Glutamatergic neuron (in vitro differentiated cells): ENCODE results near the gene CTDSPL. TPM values are rescaled to one million over a fixed set of nuclear protein-coding genes. Genes with fewer than 3 reads are reported as not detected.

ENCODE experiments used
- DNase-seq: peaks from one replicate; pipeline ENCODE4 v3.0.0; 2022
- H3K27ac Mint-ChIP-seq: one replicate; pipeline ENCODE4 v1.8.0; 2020; ENCODE audit warnings: mild to moderate bottlenecking, mixed read lengths, inconsistent platforms; ENCODE audit not compliant: unreplicated experiment
- H3K27me3 Mint-ChIP-seq: one replicate; pipeline ENCODE4 v1.8.0; 2020; ENCODE audit warnings: mild to moderate bottlenecking, moderate library complexity, mixed read lengths, inconsistent platforms; ENCODE audit not compliant: unreplicated experiment
- H3K36me3 Mint-ChIP-seq: one replicate; pipeline ENCODE4 v1.8.0; 2020; ENCODE audit warnings: mild to moderate bottlenecking, mixed read lengths, inconsistent platforms; ENCODE audit not compliant: unreplicated experiment
- H3K4me1 Mint-ChIP-seq: one replicate; pipeline ENCODE4 v1.8.0; 2020; ENCODE audit warnings: mild to moderate bottlenecking, low read depth, mixed read lengths, inconsistent platforms; ENCODE audit not compliant: unreplicated experiment
- H3K4me3 Mint-ChIP-seq: one replicate; pipeline ENCODE4 v1.8.0; 2020; ENCODE audit warnings: mild to moderate bottlenecking, mixed read lengths, inconsistent platforms; ENCODE audit not compliant: unreplicated experiment
- H3K9me3 Mint-ChIP-seq: one replicate; pipeline ENCODE4 v1.8.0; 2020; ENCODE audit warnings: mild to moderate bottlenecking, moderate library complexity, mixed read lengths, inconsistent platforms; ENCODE audit not compliant: unreplicated experiment
- total RNA-seq: library from RNA; stranded (reverse); fragmentation: NEBNext Ultra II Directional; extraction: Animal tissue kit (Norgen Biotek cat#: 25700); gene quantifications from one replicate; pipeline ENCODE4 v1.2.1, GENCODE V29; 2021; ENCODE audit not compliant: unreplicated experiment
- TF ChIP-seq, protein P1 (sequence below): fragments of 200-600 bp; sonication (generic); IDR thresholded peaks from one replicate; pipeline ENCODE4 v1.5.0; 2021; ENCODE audit not compliant: partially characterized antibody, unreplicated experiment

Gene CTDSPL
- total RNA-seq, 1 donor from 2014 or later = 6.6 TPM

GRCh38 chr3:38007754-38008090 is 146.0 kb downstream of the CTDSPL start:
- H3K4me3 Mint-ChIP-seq = no peak overlapping the region

DNA sequence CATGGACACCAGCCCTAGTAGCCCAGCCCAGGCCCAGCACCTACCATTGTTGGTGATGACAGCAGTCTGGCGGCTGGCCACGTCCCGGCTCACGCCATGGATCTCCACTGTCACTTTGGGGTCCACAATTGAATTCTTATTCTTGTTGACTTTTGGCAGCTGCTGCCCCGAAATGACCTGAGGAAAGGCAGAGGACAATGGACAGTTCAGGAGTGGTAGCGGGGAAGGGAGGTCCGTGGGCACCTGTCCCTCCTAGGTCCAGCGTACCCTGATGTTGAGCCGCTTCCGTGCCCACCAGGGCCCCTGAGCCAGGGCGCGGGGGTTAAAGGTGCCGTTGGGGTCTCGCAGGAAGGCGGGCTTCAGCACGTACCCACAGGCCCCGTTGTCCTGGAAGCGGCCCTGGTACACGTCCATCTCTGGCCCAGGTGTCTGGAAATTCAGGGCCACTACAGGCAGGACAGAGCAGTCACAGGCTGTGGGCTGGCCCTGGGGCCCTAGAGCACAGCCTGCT is 146.6 kb downstream of the CTDSPL start:
- TF ChIP-seq, protein P1, sequence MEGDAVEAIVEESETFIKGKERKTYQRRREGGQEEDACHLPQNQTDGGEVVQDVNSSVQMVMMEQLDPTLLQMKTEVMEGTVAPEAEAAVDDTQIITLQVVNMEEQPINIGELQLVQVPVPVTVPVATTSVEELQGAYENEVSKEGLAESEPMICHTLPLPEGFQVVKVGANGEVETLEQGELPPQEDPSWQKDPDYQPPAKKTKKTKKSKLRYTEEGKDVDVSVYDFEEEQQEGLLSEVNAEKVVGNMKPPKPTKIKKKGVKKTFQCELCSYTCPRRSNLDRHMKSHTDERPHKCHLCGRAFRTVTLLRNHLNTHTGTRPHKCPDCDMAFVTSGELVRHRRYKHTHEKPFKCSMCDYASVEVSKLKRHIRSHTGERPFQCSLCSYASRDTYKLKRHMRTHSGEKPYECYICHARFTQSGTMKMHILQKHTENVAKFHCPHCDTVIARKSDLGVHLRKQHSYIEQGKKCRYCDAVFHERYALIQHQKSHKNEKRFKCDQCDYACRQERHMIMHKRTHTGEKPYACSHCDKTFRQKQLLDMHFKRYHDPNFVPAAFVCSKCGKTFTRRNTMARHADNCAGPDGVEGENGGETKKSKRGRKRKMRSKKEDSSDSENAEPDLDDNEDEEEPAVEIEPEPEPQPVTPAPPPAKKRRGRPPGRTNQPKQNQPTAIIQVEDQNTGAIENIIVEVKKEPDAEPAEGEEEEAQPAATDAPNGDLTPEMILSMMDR = no peak
- no peak overlapping the region for H3K27ac Mint-ChIP-seq

More at GRCh38 chr3:38007754-38008090, 146.0 kb downstream of the CTDSPL start:
- Mint-ChIP-seq H3K4me1 (peaks cover 2% of the 10 kb centered on the region), H3K27ac (no peak overlapping the region), H3K9me3 (peaks cover 6% of the 10 kb centered on the region), H3K27me3 (peaks cover 6% of the 10 kb centered on the region), H3K36me3 (no peaks in the 10 kb centered on the region)
- DNase-seq = no peak
- TF ChIP-seq, protein P1 = no peak

GRCh38 chr3:38008971-38009580 is 147.4 kb downstream of the CTDSPL start:
- TF ChIP-seq, protein P1 = no peak
- Mint-ChIP-seq H3K27ac (no peak overlapping the region), H3K36me3 (peaks cover 1% of the 10 kb centered on the region), H3K9me3 (peaks cover 5% of the 10 kb centered on the region), H3K4me1 (no peaks in the 10 kb centered on the region), H3K4me3 (no peak overlapping the region), H3K27me3 (peaks cover 4% of the 10 kb centered on the region)
- DNase-seq = no peak

More for the DNA sequence above, 146.6 kb downstream of the CTDSPL start:
- H3K36me3 Mint-ChIP-seq = no peaks in the 10 kb centered on the region
- peaks cover 2% of the 10 kb centered on the region for H3K4me1 Mint-ChIP-seq
- no peak for DNase-seq
- no peak overlapping the region for H3K4me3 Mint-ChIP-seq
- H3K27me3 Mint-ChIP-seq = peaks cover 6% of the 10 kb centered on the region
- H3K9me3 Mint-ChIP-seq = peaks cover 6% of the 10 kb centered on the region

DNA sequence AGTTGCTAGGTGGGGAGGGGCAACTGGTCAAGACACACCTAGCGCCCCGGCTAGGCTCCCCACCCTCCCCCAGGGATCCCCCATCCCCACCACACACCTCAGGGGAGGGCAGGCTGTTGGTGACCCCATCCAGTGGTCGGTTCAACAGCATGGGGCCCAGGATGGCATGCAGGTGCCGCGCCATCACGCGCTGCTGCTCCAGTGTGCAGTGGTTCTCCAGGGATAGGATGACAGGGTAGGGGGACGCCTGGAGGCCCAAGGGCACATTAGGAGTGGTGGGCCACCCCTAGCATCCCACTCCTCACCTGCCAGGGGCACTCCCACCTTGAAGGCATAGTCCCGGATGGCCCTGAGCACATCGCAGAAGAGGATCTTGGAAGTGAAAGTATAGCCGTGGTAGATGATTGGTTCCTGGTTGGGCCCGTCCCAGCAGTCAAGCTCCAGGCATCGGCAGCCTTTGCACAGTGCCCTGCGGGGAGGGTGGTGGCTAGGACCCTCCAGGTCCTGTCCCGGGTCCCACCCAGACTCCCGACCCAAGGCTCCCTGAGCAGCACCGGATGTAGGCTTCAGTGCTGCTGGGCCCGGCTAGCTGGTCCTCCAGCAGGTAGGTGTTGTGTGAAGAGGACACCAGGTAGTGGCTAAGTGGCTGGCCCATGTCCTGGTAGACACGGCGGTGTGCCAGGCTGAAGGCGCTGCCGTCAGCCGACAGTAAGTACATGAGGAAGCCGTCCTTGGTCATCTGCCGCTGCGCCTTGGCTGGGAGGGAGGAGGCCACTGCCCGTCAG is 148.3 kb downstream of the CTDSPL start:
- Mint-ChIP-seq H3K4me1 (no peaks in the 10 kb centered on the region), H3K36me3 (peaks cover 10% of the 10 kb centered on the region), H3K27ac (no peak overlapping the region), H3K27me3 (peaks cover 4% of the 10 kb centered on the region), H3K4me3 (no peak overlapping the region), H3K9me3 (peaks cover 2% of the 10 kb centered on the region)
- no peak for DNase-seq
- TF ChIP-seq, protein P1 = no peak

GRCh38 chr3:38011111-38011510 is 149.4 kb downstream of the CTDSPL start:
- Mint-ChIP-seq H3K4me3 (no peak overlapping the region), H3K27me3 (peaks cover 2% of the 10 kb centered on the region), H3K27ac (no peak overlapping the region), H3K36me3 (peaks cover 16% of the 10 kb centered on the region), H3K9me3 (peaks cover 2% of the 10 kb centered on the region), H3K4me1 (no peaks in the 10 kb centered on the region)
- TF ChIP-seq, protein P1 = no peak
- no peak for DNase-seq
